GM12874 (cell line): ENCODE measurements around the gene RIMS1.

Experiments used
- TF ChIP-seq, protein P1 (sequence below): IDR thresholded peaks from 2 replicates; pipeline ENCODE4 v1.5.1; 2011; ENCODE audit warnings: low read depth, mild to moderate bottlenecking, control low read depth, low read length, moderate library complexity; ENCODE audit not compliant: insufficient read depth

The RIMS1 gene

DNA sequence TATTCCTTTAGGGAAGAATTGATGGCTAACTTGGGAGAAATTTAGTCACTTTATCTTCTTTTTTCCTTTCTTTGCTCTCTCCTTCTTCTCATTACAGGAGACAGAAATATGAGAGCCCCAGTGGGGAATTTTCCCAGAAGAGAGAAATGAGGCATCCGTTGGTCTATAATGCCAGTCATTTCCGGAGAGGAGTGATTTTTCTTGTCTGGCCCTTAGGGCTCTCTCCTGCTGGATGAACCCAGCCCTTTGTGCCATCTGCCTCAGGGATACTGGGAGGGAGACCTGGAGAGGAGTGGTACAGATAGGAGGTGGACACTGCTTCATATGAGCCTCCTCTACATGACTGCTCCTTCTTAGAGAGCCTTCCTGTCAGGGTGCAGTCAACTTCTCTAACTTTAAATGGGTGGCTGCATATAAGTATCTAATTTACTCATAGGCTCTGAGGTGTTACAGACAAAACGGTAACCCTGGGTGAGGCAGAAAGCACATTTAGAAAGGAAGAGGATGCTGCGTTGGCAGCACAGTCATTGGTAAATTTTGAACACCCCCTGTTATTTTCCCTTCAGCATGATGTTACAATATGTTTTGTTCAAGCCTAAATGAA, 21.9 kb downstream of the RIMS1 start:
- TF ChIP-seq, protein P1, sequence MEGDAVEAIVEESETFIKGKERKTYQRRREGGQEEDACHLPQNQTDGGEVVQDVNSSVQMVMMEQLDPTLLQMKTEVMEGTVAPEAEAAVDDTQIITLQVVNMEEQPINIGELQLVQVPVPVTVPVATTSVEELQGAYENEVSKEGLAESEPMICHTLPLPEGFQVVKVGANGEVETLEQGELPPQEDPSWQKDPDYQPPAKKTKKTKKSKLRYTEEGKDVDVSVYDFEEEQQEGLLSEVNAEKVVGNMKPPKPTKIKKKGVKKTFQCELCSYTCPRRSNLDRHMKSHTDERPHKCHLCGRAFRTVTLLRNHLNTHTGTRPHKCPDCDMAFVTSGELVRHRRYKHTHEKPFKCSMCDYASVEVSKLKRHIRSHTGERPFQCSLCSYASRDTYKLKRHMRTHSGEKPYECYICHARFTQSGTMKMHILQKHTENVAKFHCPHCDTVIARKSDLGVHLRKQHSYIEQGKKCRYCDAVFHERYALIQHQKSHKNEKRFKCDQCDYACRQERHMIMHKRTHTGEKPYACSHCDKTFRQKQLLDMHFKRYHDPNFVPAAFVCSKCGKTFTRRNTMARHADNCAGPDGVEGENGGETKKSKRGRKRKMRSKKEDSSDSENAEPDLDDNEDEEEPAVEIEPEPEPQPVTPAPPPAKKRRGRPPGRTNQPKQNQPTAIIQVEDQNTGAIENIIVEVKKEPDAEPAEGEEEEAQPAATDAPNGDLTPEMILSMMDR: no peak

DNA sequence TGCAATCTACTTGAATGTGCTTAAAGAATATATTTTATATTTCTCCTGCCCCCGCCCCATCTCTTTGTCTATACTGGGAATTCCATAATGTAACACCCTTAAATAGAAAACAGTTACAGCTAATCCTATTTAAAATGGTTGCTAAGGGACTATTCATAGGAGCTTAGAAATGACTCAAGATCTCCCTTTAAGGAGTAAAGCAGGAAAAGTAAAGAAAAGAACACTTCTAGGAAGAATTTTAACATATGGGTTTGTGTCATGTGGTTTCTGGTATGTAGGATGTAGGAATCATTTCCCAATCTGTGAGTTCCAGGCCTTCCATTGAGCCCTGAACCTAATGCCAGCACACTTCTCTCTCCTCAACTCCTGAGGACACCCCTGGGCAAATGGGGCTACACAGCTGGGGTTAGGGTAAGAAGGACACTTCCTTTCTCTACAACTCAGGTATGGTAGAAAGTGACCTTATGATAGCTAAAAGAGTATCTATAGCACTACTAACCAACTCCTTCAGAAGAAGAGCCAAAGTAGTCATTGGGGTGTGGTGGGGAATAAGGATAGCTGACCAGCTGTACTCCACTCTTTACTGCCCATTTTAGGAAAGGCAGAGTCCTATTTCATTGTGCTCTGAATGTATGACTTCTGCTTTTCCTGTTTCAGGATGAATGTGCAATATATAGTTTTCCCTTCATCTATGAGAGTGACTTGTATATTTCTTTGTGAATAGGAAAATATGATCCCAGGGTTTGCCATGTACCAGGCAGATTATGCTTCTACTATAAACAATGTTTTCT, 27.3 kb downstream of the RIMS1 start:
- TF ChIP-seq, protein P1: no peak

DNA sequence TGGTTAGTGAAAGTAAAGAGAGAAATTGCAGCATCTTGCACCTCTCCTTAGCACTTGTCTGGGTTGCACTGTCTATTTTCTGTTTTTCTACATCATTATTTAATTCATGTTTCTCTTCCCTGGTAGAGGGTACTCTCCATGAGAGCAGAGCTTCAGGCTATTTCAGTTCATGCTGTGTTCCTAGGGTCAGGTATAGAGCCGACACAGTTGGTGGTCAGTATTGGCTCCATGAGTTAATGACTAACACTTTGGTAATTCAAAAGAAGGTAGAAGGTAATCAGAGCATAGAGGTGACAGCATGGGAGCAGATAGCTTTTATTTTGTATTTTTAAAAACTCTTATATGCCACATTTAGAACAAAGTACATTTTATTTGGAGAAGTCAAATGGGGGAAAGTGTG, 42.7 kb downstream of the RIMS1 start:
- TF ChIP-seq, protein P1: no peak

GRCh38 chr6:71933881-71934280, 47.5 kb downstream of the RIMS1 start:
- TF ChIP-seq, protein P1: no peak

DNA sequence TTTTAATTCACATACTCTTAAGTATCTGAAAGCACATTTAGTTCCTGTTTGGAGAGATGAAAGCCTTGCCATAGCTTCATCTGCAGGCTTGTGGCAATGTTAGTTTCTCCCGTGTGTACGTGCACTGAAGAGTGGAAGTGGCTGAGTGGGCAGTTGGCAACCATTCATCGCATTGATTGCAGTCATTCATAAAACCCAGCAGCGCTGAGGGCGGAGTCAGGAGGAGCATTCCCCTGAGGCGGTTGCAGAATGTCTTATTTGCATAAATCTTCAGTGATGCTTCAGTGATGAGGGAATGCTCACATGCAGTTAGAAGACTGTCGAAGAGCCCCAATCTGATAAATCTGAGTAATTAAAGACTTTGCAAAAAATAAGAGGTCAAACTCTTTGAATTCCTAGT, 79.1 kb downstream of the RIMS1 start:
- TF ChIP-seq, protein P1: no peak

DNA sequence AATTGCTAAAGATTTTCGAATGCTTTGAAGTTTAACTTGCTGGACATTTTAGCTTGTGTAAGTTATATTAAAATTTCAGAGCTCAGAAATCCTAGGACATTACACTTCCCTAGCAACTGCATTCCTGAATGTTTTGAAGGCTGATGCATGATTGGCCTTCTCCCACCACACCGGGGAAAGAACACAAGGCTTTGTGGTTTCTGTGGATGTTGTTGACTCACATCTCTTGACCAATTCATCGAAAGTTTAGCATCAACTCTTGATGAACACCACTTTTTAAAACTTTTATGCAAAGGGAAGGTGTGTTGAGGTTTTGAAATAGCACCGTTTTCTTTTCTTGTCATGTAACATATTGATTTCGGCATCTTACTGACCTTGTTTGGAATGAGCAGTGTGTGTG, 81.1 kb downstream of the RIMS1 start:
- TF ChIP-seq, protein P1: no peak

DNA sequence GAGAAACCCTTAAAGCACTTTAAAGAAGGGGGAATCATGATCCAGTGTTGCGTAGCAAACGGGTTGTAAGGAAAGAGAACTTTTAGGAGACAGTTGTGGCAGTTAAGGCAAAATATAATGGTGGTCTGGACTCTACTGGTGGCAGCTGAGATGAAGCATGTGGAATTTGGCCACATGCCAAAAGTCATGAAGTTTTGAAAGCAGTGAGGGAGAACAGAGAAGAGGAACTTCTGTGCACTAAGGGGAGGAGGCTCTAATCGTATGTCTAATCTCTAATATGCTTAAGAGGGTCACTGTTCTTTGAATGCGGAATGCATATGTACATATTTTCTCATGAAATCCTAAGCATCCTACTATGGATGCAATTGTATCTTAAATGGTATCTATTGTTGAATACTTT, 91.5 kb downstream of the RIMS1 start:
- TF ChIP-seq, protein P1: no peak
